Ishikawa (cell line): ENCODE measurements around the gene CYP4X1.

ENCODE experiments used
- CEBPB ChIP-seq: IDR thresholded peaks from 2 replicates; pipeline ENCODE4 v1.6.1; 2012
- CREB1 ChIP-seq: IDR thresholded peaks from 2 replicates; pipeline ENCODE4 v1.6.1; 2012; ENCODE audit warnings: low read depth
- EGR1 ChIP-seq: IDR thresholded peaks from 2 replicates; pipeline ENCODE4 v1.6.1; 2012
- EP300 ChIP-seq: IDR thresholded peaks from 2 replicates; pipeline ENCODE4 v1.6.1; 2012; ENCODE audit warnings: borderline replicate concordance
- FOXM1 ChIP-seq: IDR thresholded peaks from 2 replicates; pipeline ENCODE4 v1.6.1; 2012; ENCODE audit warnings: low read depth, borderline replicate concordance
- NFIC ChIP-seq: IDR thresholded peaks from 2 replicates; pipeline ENCODE4 v1.6.1; 2012
- RAD21 ChIP-seq: IDR thresholded peaks from 2 replicates; pipeline ENCODE4 v1.6.1; 2012; ENCODE audit warnings: low read depth
- TAF1 ChIP-seq: IDR thresholded peaks from 2 replicates; pipeline ENCODE4 v1.6.1; 2012; ENCODE audit warnings: low read depth, mild to moderate bottlenecking
- TCF12 ChIP-seq: IDR thresholded peaks from 2 replicates; pipeline ENCODE4 v1.6.1; 2012; ENCODE audit warnings: low read depth
- TEAD4 ChIP-seq: IDR thresholded peaks from 2 replicates; pipeline ENCODE4 v1.6.1; 2012
- USF1 ChIP-seq: IDR thresholded peaks from 2 replicates; pipeline ENCODE4 v1.6.1; 2012
- YY1 ChIP-seq: IDR thresholded peaks from 2 replicates; pipeline ENCODE4 v1.6.1; 2012; ENCODE audit warnings: low read depth
- ZBTB7A ChIP-seq: IDR thresholded peaks from 2 replicates; pipeline ENCODE4 v1.6.1; 2012; ENCODE audit warnings: low read depth
- TF ChIP-seq, protein P1 (sequence below): IDR thresholded peaks from 2 replicates; pipeline ENCODE4 v1.6.1; 2012; ENCODE audit warnings: low read depth, mild to moderate bottlenecking
- TF ChIP-seq, protein P2 (sequence below): IDR thresholded peaks from 2 replicates; pipeline ENCODE4 v1.6.1; 2012

The CYP4X1 gene

GRCh38 chr1:47031585-47031984, 8.1 kb downstream of the CYP4X1 start:
- TF ChIP-seq NFIC (no peak), RAD21 (no peak), YY1 (no peak), TAF1 (no peak), TEAD4 (no peak), FOXM1 (no peak), CEBPB (no peak), ZBTB7A (no peak), CREB1 (no peak), TCF12 (no peak), USF1 (no peak)
- TF ChIP-seq, protein P1, sequence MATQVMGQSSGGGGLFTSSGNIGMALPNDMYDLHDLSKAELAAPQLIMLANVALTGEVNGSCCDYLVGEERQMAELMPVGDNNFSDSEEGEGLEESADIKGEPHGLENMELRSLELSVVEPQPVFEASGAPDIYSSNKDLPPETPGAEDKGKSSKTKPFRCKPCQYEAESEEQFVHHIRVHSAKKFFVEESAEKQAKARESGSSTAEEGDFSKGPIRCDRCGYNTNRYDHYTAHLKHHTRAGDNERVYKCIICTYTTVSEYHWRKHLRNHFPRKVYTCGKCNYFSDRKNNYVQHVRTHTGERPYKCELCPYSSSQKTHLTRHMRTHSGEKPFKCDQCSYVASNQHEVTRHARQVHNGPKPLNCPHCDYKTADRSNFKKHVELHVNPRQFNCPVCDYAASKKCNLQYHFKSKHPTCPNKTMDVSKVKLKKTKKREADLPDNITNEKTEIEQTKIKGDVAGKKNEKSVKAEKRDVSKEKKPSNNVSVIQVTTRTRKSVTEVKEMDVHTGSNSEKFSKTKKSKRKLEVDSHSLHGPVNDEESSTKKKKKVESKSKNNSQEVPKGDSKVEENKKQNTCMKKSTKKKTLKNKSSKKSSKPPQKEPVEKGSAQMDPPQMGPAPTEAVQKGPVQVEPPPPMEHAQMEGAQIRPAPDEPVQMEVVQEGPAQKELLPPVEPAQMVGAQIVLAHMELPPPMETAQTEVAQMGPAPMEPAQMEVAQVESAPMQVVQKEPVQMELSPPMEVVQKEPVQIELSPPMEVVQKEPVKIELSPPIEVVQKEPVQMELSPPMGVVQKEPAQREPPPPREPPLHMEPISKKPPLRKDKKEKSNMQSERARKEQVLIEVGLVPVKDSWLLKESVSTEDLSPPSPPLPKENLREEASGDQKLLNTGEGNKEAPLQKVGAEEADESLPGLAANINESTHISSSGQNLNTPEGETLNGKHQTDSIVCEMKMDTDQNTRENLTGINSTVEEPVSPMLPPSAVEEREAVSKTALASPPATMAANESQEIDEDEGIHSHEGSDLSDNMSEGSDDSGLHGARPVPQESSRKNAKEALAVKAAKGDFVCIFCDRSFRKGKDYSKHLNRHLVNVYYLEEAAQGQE: no peak

DNA sequence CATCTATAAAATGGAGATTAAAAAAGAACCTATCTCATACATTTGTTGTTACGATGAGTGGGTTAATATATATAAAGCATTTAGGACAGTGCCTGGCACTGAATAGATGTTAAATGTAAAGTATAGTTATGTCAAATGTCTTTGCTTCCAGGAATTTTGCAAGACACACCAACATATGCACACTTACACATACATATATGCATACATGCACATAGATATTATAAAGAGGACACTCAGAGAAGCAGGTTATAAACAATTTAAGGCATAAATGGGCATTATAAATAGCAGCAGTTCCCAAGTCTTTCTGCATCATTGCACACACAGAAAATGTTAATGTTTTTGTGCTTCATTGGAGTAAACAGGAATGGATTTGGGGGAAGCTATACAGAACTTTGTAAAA, 13.3 kb downstream of the CYP4X1 start:
- TF ChIP-seq TEAD4 (no peak), CEBPB (no peak), YY1 (no peak), RAD21 (no peak), EP300 (no peak), TAF1 (no peak), FOXM1 (no peak), EGR1 (no peak), ZBTB7A (no peak), TCF12 (no peak), CREB1 (no peak), USF1 (no peak), NFIC (no peak)
- TF ChIP-seq, protein P1: no peak
- TF ChIP-seq, protein P2, sequence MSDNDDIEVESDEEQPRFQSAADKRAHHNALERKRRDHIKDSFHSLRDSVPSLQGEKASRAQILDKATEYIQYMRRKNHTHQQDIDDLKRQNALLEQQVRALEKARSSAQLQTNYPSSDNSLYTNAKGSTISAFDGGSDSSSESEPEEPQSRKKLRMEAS: no peak

GRCh38 chr1:47059376-47059775, 35.9 kb downstream of the CYP4X1 start:
- TF ChIP-seq, protein P1: no peak
- TF ChIP-seq EGR1 (no peak), TAF1 (no peak), TCF12 (no peak), FOXM1 (no peak), CEBPB (no peak), RAD21 (no peak), YY1 (no peak), EP300 (no peak), TEAD4 (no peak), CREB1 (no peak), NFIC (no peak), USF1 (no peak), ZBTB7A (no peak)
- TF ChIP-seq, protein P2: no peak

- no peak for TF ChIP-seq USF1
- TF ChIP-seq CREB1: no peak
- no peak for TF ChIP-seq EGR1
- no peak for TF ChIP-seq TEAD4
- TF ChIP-seq FOXM1: no peak
- no peak for TF ChIP-seq CEBPB
- TF ChIP-seq, protein P2: no peak
Measured at GRCh38 chr1:47067097-47067594, 43.7 kb downstream of the CYP4X1 start, which contains the start of gene CYP4Z1. Gene CYP4Z1, plus strand, starts transcription at chr1:47067231. Its CDS starts 260 bp downstream, at chr1:47067491.
